Measurements from ENCODE around the gene C3orf80.

DNA sequence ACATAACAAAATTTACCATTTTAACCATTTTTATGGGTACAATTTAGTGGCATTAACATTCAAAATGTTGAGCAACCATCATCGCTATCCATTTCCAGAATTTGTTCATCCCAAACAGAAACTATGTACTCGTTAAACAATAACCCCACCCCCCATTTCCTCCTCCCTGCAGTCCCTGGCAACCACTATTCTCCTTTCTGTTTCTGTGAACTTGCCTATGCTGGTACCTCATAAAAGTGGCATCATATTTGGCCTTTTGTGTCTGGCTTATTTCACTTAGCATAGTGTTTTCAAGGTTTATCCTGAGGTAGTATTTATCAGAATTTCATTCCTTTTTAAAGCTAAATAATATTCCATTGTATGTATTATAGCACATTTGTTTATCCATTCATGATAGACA lies 32.4 kb downstream of the C3orf80 start:
- no peak for TF ChIP-seq TARDBP (IDR thresholded peaks at IDR 0.05)
- TF ChIP-seq SUZ12 (IDR thresholded peaks at IDR 0.05), result no peak
- TF ChIP-seq CTBP1 (IDR thresholded peaks at IDR 0.05; ENCODE audit: borderline replicate concordance), result no peak
- TF ChIP-seq ELF4 (IDR thresholded peaks at IDR 0.05), result no peak
- TF ChIP-seq FOXA1 (IDR thresholded peaks at IDR 0.05), result no peak
- TF ChIP-seq BHLHE40 (IDR thresholded peaks at IDR 0.05; ENCODE audit: borderline replicate concordance), result no peak
- no peak for TF ChIP-seq PKNOX1 (IDR thresholded peaks at IDR 0.05)
- TF ChIP-seq FOXK2 (IDR thresholded peaks at IDR 0.05), result no peak
- no peak for TF ChIP-seq FOXM1 (IDR thresholded peaks at IDR 0.05; ENCODE audit: borderline replicate concordance)
- no peak for TF ChIP-seq ZNF384 (IDR thresholded peaks at IDR 0.05)
- no peak for TF ChIP-seq SP1 (IDR thresholded peaks at IDR 0.05)
- no peak for TF ChIP-seq NFRKB (IDR thresholded peaks at IDR 0.05)

All from HEK293T (cell line).